Mucosa of stomach (tissue), 1 donor: ENCODE measurements around the gene PHF20.

ENCODE experiments used
- H3K27me3 ChIP-seq: one replicate; pipeline ENCODE4 v1.7.0; 2013; ENCODE audit warnings: mild to moderate bottlenecking, low read length; ENCODE audit not compliant: control insufficient read depth, insufficient read depth
- H3K36me3 ChIP-seq: one replicate; pipeline ENCODE4 v1.7.0; 2013; ENCODE audit warnings: low read length; ENCODE audit not compliant: control insufficient read depth, insufficient read depth
- H3K4me1 ChIP-seq: one replicate; pipeline ENCODE4 v1.7.0; 2013; ENCODE audit warnings: mild to moderate bottlenecking, low read length; ENCODE audit not compliant: control insufficient read depth, insufficient read depth
- H3K4me3 ChIP-seq: one replicate; pipeline ENCODE4 v1.7.0; 2013; ENCODE audit warnings: low read length
- H3K9ac ChIP-seq: one replicate; pipeline ENCODE4 v1.7.0; 2013; ENCODE audit warnings: mild to moderate bottlenecking, low read length, moderate library complexity
- H3K9me3 ChIP-seq: one replicate; pipeline ENCODE4 v1.7.0; 2013; ENCODE audit warnings: mild to moderate bottlenecking, low read length, moderate library complexity; ENCODE audit not compliant: control insufficient read depth
- donor health status: Pancreatic carcinoma.

The PHF20 gene

GRCh38 chr20:35903843-35904242 is 132.0 kb downstream of the PHF20 start:
- Histone ChIP-seq H3K4me1 (peaks cover 12% of the 10 kb centered on the region), H3K9ac (no peak overlapping the region), H3K9me3 (no peaks in the 10 kb centered on the region), H3K27me3 (no peaks in the 10 kb centered on the region), H3K4me3 (no peak overlapping the region), H3K36me3 (no peaks in the 10 kb centered on the region)

- peaks cover 12% of the 10 kb centered on the region for H3K4me1 ChIP-seq
- no peaks in the 10 kb centered on the region for H3K27me3 ChIP-seq
- H3K9me3 ChIP-seq: no peaks in the 10 kb centered on the region
- no peaks in the 10 kb centered on the region for H3K36me3 ChIP-seq
- H3K9ac ChIP-seq: no peak overlapping the region
- H3K4me3 ChIP-seq: no peak overlapping the region
Measured at GRCh38 chr20:35904982-35905663, 133.3 kb downstream of the PHF20 start.

- no peaks in the 10 kb centered on the region for H3K36me3 ChIP-seq
Measured at GRCh38 chr20:35907017-35907701, 135.3 kb downstream of the PHF20 start.

GRCh38 chr20:35908007-35908406 is 136.2 kb downstream of the PHF20 start:
- H3K4me1 ChIP-seq: no peaks in the 10 kb centered on the region
- no peaks in the 10 kb centered on the region for H3K9me3 ChIP-seq
- H3K4me3 ChIP-seq: no peak overlapping the region
- H3K36me3 ChIP-seq: no peaks in the 10 kb centered on the region
- H3K27me3 ChIP-seq: no peaks in the 10 kb centered on the region
- no peak overlapping the region for H3K9ac ChIP-seq

More at GRCh38 chr20:35907017-35907701, 135.3 kb downstream of the PHF20 start:
- H3K27me3 ChIP-seq: no peaks in the 10 kb centered on the region
- H3K4me1 ChIP-seq: peaks cover 5% of the 10 kb centered on the region
- no peaks in the 10 kb centered on the region for H3K9me3 ChIP-seq
- no peak overlapping the region for H3K9ac ChIP-seq
- H3K4me3 ChIP-seq: no peak overlapping the region

- Histone ChIP-seq H3K27me3 (no peaks in the 10 kb centered on the region), H3K4me1 (no peaks in the 10 kb centered on the region), H3K4me3 (no peak overlapping the region), H3K9ac (no peak overlapping the region), H3K9me3 (no peaks in the 10 kb centered on the region), H3K36me3 (no peaks in the 10 kb centered on the region)
Measured at GRCh38 chr20:35909176-35909575, 137.4 kb downstream of the PHF20 start.

- no peaks in the 10 kb centered on the region for H3K4me1 ChIP-seq
- H3K4me3 ChIP-seq: no peak overlapping the region
- no peak overlapping the region for H3K9ac ChIP-seq
- H3K9me3 ChIP-seq: no peaks in the 10 kb centered on the region
- no peaks in the 10 kb centered on the region for H3K36me3 ChIP-seq
- no peaks in the 10 kb centered on the region for H3K27me3 ChIP-seq
Measured at GRCh38 chr20:35909796-35910195, 138.0 kb downstream of the PHF20 start.

GRCh38 chr20:35910254-35910653 is 138.4 kb downstream of the PHF20 start:
- no peaks in the 10 kb centered on the region for H3K4me1 ChIP-seq
- H3K9ac ChIP-seq: no peak overlapping the region
- no peaks in the 10 kb centered on the region for H3K9me3 ChIP-seq
- no peaks in the 10 kb centered on the region for H3K36me3 ChIP-seq
- no peak overlapping the region for H3K4me3 ChIP-seq
- H3K27me3 ChIP-seq: no peaks in the 10 kb centered on the region

GRCh38 chr20:35912881-35913280 is 141.1 kb downstream of the PHF20 start:
- H3K4me1 ChIP-seq: no peaks in the 10 kb centered on the region
- no peaks in the 10 kb centered on the region for H3K9me3 ChIP-seq
- no peak overlapping the region for H3K4me3 ChIP-seq
- no peaks in the 10 kb centered on the region for H3K27me3 ChIP-seq
- no peaks in the 10 kb centered on the region for H3K36me3 ChIP-seq
- no peak overlapping the region for H3K9ac ChIP-seq

- no peak overlapping the region for H3K4me3 ChIP-seq
- H3K27me3 ChIP-seq: no peaks in the 10 kb centered on the region
- no peaks in the 10 kb centered on the region for H3K4me1 ChIP-seq
- no peaks in the 10 kb centered on the region for H3K36me3 ChIP-seq
- H3K9me3 ChIP-seq: no peaks in the 10 kb centered on the region
- H3K9ac ChIP-seq: no peak overlapping the region
Measured at GRCh38 chr20:35917077-35917476, 145.3 kb downstream of the PHF20 start.

- no peak overlapping the region for H3K4me3 ChIP-seq
- H3K36me3 ChIP-seq: no peaks in the 10 kb centered on the region
- H3K4me1 ChIP-seq: no peaks in the 10 kb centered on the region
- no peaks in the 10 kb centered on the region for H3K9me3 ChIP-seq
- no peak overlapping the region for H3K9ac ChIP-seq
- H3K27me3 ChIP-seq: no peaks in the 10 kb centered on the region
Measured at GRCh38 chr20:35918021-35918420, 146.2 kb downstream of the PHF20 start.

GRCh38 chr20:35920523-35920922 is 148.7 kb downstream of the PHF20 start:
- no peaks in the 10 kb centered on the region for H3K9me3 ChIP-seq
- H3K27me3 ChIP-seq: no peaks in the 10 kb centered on the region
- no peaks in the 10 kb centered on the region for H3K36me3 ChIP-seq
- H3K9ac ChIP-seq: no peak overlapping the region
- no peak overlapping the region for H3K4me3 ChIP-seq
- no peaks in the 10 kb centered on the region for H3K4me1 ChIP-seq

- Histone ChIP-seq H3K27me3 (no peaks in the 10 kb centered on the region), H3K9me3 (no peaks in the 10 kb centered on the region), H3K36me3 (peaks cover 5% of the 10 kb centered on the region), H3K9ac (no peak overlapping the region), H3K4me1 (no peaks in the 10 kb centered on the region), H3K4me3 (no peak overlapping the region)
Measured at GRCh38 chr20:35929301-35929700, 157.5 kb downstream of the PHF20 start.
